GM12801 (cell line): ENCODE measurements around the gene DPYD.

Experiments
- TF ChIP-seq, protein P1 (sequence below): IDR thresholded peaks from one replicate; pipeline ENCODE4 v1.5.1; 2011; ENCODE audit warnings: control low read depth; ENCODE audit not compliant: insufficient read length; ENCODE audit errors: extremely low read depth

DPYD gene

DNA sequence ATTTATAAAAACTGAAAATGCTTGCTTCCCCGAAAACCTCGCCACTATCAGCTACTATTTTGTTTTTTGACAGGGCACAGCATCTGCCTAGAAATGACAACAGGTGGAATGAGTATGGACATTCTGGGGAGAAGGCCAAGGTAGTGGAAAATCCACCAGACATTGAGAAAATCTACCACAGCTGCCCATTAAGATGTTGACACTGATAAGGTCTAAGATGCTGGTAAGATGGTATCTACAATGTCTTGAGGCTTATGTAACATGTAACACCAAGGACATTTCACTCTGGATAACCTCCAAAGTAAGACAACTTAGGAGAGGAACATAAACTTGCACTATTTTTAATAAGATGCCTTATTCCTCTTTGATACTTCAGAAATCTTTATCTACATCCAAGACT lies 825.1 kb downstream of the DPYD start:
- TF ChIP-seq, protein P1, sequence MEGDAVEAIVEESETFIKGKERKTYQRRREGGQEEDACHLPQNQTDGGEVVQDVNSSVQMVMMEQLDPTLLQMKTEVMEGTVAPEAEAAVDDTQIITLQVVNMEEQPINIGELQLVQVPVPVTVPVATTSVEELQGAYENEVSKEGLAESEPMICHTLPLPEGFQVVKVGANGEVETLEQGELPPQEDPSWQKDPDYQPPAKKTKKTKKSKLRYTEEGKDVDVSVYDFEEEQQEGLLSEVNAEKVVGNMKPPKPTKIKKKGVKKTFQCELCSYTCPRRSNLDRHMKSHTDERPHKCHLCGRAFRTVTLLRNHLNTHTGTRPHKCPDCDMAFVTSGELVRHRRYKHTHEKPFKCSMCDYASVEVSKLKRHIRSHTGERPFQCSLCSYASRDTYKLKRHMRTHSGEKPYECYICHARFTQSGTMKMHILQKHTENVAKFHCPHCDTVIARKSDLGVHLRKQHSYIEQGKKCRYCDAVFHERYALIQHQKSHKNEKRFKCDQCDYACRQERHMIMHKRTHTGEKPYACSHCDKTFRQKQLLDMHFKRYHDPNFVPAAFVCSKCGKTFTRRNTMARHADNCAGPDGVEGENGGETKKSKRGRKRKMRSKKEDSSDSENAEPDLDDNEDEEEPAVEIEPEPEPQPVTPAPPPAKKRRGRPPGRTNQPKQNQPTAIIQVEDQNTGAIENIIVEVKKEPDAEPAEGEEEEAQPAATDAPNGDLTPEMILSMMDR: no peak

GRCh38 chr1:97094247-97094972 lies 826.4 kb downstream of the DPYD start:
- TF ChIP-seq, protein P1: no peak

DNA sequence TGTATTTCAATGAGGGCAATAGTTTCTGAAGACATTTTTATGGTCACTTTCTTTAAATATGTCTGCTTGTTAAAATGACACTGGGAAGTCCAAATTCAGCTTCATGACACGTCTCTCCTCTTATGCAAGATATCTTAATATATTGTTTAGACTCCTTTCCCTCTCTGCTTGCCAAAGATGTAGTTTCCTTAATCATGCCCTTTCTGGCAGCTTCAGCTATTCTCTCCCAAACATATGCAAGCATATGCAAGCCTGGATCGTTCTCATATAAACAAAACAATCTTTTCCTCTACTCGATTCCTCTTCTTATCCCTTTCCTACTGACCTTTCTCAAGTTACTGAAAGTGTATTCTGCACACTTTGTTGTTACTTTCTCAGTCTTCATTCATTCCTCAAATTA lies 827.1 kb downstream of the DPYD start:
- TF ChIP-seq, protein P1: no peak

DNA sequence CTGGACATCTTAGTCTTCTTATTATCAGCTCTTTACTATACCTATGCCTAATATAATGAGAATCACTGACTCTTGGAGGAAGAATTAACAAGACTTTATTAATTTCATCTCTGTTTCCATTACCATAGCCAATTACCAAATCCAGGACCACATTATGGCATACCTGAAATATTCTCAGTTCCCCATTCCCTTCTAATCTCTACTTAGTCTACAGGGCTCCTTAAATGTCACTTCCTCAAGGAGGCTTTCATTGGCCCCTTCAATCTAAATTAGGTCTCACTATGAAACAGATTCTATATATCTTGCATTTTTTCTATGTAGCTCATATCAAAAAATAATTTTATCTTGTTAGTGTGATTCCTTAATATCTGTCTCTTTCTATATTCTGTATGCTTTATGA lies 828.0 kb downstream of the DPYD start:
- TF ChIP-seq, protein P1: no peak

GRCh38 chr1:97091679-97092078 lies 829.2 kb downstream of the DPYD start:
- TF ChIP-seq, protein P1: no peak

DNA sequence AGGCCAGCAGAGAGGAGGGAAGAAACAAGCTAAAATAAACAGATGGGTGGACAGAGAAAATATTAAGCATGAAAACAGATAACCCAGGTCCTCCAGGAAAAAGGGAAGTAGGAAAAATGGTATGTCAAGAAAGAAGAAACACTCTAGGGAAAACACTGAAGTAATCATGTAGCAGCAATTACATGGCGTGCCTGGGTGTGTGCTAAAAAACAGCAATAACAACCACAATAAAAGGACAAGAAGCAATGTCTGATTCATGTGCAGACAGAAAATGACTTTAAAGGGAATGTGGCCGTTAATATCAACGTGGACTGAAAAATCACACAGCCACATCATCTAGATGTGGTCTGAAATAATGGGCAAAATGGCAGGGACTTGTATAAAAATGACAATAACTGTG lies 829.6 kb downstream of the DPYD start:
- TF ChIP-seq, protein P1: no peak

DNA sequence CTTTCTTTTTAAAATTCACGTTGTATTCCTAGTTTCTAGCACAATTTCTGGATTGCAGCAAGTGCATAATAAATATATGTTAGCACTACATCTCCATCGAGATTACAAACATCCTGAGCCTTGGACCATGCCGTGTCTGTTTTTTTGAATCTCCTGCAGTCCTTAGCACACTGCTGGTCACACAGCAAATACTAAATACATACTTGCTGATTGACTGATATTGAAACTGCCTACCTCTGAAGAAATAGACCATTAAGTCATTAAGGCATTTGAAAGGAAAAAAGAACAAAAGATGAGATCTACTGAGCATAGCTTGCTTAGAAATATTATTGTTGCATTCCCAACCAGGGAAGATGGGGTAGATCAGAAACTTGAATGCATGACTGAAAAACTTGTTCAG lies 830.1 kb downstream of the DPYD start:
- TF ChIP-seq, protein P1: no peak
